GM18505 (cell line): Measurements from ENCODE around the gene CPB2.

Source experiments
- ATAC-seq: cut with Tn5 transposase; IDR thresholded peaks from one replicate; pipeline ENCODE4 v1.9.1; 2021; ENCODE audit not compliant: unreplicated experiment
- POLR2A ChIP-seq: IDR thresholded peaks from 4 replicates; pipeline ENCODE4 v1.6.1; 2011; ENCODE audit warnings: borderline replicate concordance; ENCODE audit not compliant: insufficient read depth, insufficient read length; ENCODE audit errors: extremely low read depth

The CPB2 gene

GRCh38 chr13:46032341-46032740, 72.5 kb downstream of the CPB2 start:
- no peak for ATAC-seq
- TF ChIP-seq POLR2A: no peak

GRCh38 chr13:46031581-46032263, 73.1 kb downstream of the CPB2 start:
- TF ChIP-seq POLR2A: no peak

GRCh38 chr13:46025157-46025556, 79.7 kb downstream of the CPB2 start:
- ATAC-seq: no peak
- no peak for TF ChIP-seq POLR2A

More at GRCh38 chr13:46031581-46032263, 73.1 kb downstream of the CPB2 start:
- ATAC-seq: no peak

- TF ChIP-seq POLR2A: no peak
- no peak for ATAC-seq
Measured at GRCh38 chr13:46022481-46022880, 82.4 kb downstream of the CPB2 start.

GRCh38 chr13:46016216-46016615, 88.6 kb downstream of the CPB2 start:
- no peak for TF ChIP-seq POLR2A
- ATAC-seq: no peak

GRCh38 chr13:46015366-46015765, 89.5 kb downstream of the CPB2 start:
- no peak for ATAC-seq

GRCh38 chr13:46012404-46012803, 92.4 kb downstream of the CPB2 start:
- ATAC-seq: no peak
- TF ChIP-seq POLR2A: no peak

More at GRCh38 chr13:46015366-46015765, 89.5 kb downstream of the CPB2 start:
- TF ChIP-seq POLR2A: no peak

- no peak for TF ChIP-seq POLR2A
- ATAC-seq: no peak
Measured at GRCh38 chr13:46010148-46010547, 94.7 kb downstream of the CPB2 start.

- no peak for ATAC-seq
- TF ChIP-seq POLR2A: no peak
Measured at GRCh38 chr13:46008631-46009030, 96.2 kb downstream of the CPB2 start.

GRCh38 chr13:46006688-46007452, 98.0 kb downstream of the CPB2 start:
- TF ChIP-seq POLR2A: no peak
- no peak for ATAC-seq

GRCh38 chr13:46004491-46004890, 100.3 kb downstream of the CPB2 start:
- no peak for TF ChIP-seq POLR2A
- no peak for ATAC-seq
